Esophagus muscularis mucosa (tissue), 4 donors: ENCODE results near the gene SOAT1. TPM values are rescaled to one million over a fixed set of nuclear protein-coding genes. Genes with fewer than 3 reads are reported as not detected.
"Not testable (repeated sequence)": the region's sequence is repeated elsewhere in the genome, so short reads cannot be mapped to it uniquely, and the experiment has no call there.

Experiments used
- DNase-seq: peaks from one replicate; pipeline ENCODE4 v3.0.0-alpha.2; 2017; ENCODE audit errors: extremely low spot score
- H3K27ac ChIP-seq, 4 donors: fragments of 200-600 bp; sonication (generic); replicated peaks in 1 of 4; 1 replicate in 3 of 4; 2 replicates in 1 of 4; pipeline ENCODE4 v1.5.1; 2016 to 2019; ENCODE audit warnings: mild to moderate bottlenecking in 1 of 4
- H3K27me3 ChIP-seq, 4 donors: fragments of 200-600 bp; sonication (generic); one replicate each; pipeline versions ENCODE4 v1.5.1 to v1.6.0; 2016 to 2019
- H3K36me3 ChIP-seq, 4 donors: fragments of 200-600 bp; sonication (generic); one replicate each; pipeline ENCODE4 v1.5.1; 2016 to 2019
- H3K4me1 ChIP-seq, 4 donors: fragments of 200-600 bp; sonication (generic); one replicate each; pipeline ENCODE4 v1.5.1; 2016 to 2019
- H3K4me3 ChIP-seq, 4 donors: fragments of 200-600 bp; sonication (generic); 1 replicate in 2 of 4; 2 replicates in 2 of 4; pipeline ENCODE4 v1.5.1; 2016 to 2019; ENCODE audit warnings: mild to moderate bottlenecking in 4 of 4, moderate library complexity in 1 of 4
- H3K9me3 ChIP-seq, 4 donors: fragments of 200-600 bp; sonication (generic); 1 replicate in 3 of 4; 2 replicates in 1 of 4; pipeline ENCODE4 v1.5.1; 2016 to 2019
- CTCF ChIP-seq, 3 experiments: fragments of 200-600 bp in 2 of 3; fragments of 450-650 bp in 1 of 3; sonication (generic) in 2 of 3; IDR thresholded peaks; one replicate each; pipeline ENCODE4 v1.5.1; 2017 to 2019; ENCODE audit warnings: antibody characterized with exemption in 3 of 3, mild to moderate bottlenecking in 2 of 3, moderate library complexity in 1 of 3
- EP300 ChIP-seq: sonication (generic); formaldehyde crosslinking; IDR thresholded peaks from one replicate; pipeline ENCODE4 v1.6.1; 2017; ENCODE audit warnings: antibody characterized with exemption
- POLR2A ChIP-seq: fragments of 450-650 bp; IDR thresholded peaks from one replicate; pipeline ENCODE4 v1.6.1; 2017; ENCODE audit warnings: antibody characterized with exemption, moderate library complexity, mild to moderate bottlenecking, low read depth
- POLR2AphosphoS5 ChIP-seq, 2 donors: sonication (generic); formaldehyde crosslinking; IDR thresholded peaks; one replicate each; pipeline ENCODE4 v1.6.1; 2017; ENCODE audit warnings: antibody characterized with exemption in 2 of 2
- WGBS: methylation state at CpG from one replicate; pipeline ENCODE4 v1.1.5; 2018; 5-methylcytosine and 5-hydroxymethylcytosine counted together
- intact Hi-C: fragments of 100-400 bp; cut with DNase I; formaldehyde crosslinking; loops from one replicate; pipeline ENCODE4 v1.15.1; 2023
- small RNA-seq, 3 donors: library from RNA; depleted of rRNA; stranded (forward); fragments of <200 nt; gene quantifications; one replicate each; pipeline ENCODE3, GENCODE V24; 2016
- total RNA-seq, 4 donors: library from RNA; depleted of rRNA; stranded (reverse); fragments of >200 nt; gene quantifications; one replicate each; pipeline versions ENCODE4 v1.1.0 to v1.2.1, GENCODE V29; 2016

SOAT1 gene
- total RNA-seq, 4 donors from 2014 or later: 10.8 to 19.7 (median 13.2) TPM

GRCh38 chr1:179385510-179385909, 91.9 kb downstream of the SOAT1 start:
- 95% methylated on average over 1 of the region's 1 CpG for WGBS
- intact Hi-C loops: no loop called here
- H3K36me3 ChIP-seq: no peaks in the 10 kb centered on the region
- TF ChIP-seq EP300 (no peak), POLR2A (no peak), POLR2AphosphoS5 (IDR thresholded peaks at IDR 0.05) (no peak), CTCF (IDR thresholded peaks at IDR 0.05) (no peak)
- H3K27me3 ChIP-seq: no peaks in the 10 kb centered on the region
- H3K27ac ChIP-seq: no peak overlapping the region
- H3K9me3 ChIP-seq: no peaks in the 10 kb centered on the region
- H3K4me3 ChIP-seq: no peak overlapping the region
- H3K4me1 ChIP-seq: no peaks in the 10 kb centered on the region
- DNase-seq: no peak

GRCh38 chr1:179393721-179394120, 100.1 kb downstream of the SOAT1 start:
- TF ChIP-seq POLR2A (no peak), POLR2AphosphoS5 (IDR thresholded peaks at IDR 0.05) (no peak), EP300 (no peak), CTCF (IDR thresholded peaks at IDR 0.05) (no peak)
- Histone ChIP-seq H3K36me3 (no peaks in the 10 kb centered on the region), H3K27ac (no peak overlapping the region), H3K4me3 (no peak overlapping the region), H3K27me3 (no peaks in the 10 kb centered on the region), H3K9me3 (no peaks in the 10 kb centered on the region), H3K4me1 (no peaks in the 10 kb centered on the region)
- no peak for DNase-seq
- intact Hi-C loops: no loop called here
- WGBS: 96% methylated on average over 3 of the region's 3 CpGs

- WGBS: 78% methylated on average over 2 of the region's 2 CpGs
- H3K27ac ChIP-seq, H3K4me1 ChIP-seq, intact Hi-C loops, H3K36me3 ChIP-seq, DNase-seq, H3K9me3 ChIP-seq, H3K27me3 ChIP-seq, H3K4me3 ChIP-seq: not testable (repeated sequence)
Observed at GRCh38 chr1:179399399-179399798, 105.8 kb downstream of the SOAT1 start.

Small RNA genes lying within 50 kb of the gene (small RNA-seq; reads per million reads assigned to genes)
- 0 reads per million in 3 donors for gene AL512326.2

Other genes with a start within 250 kb of the SOAT1 start
- 10 to 100 TPM; 38.6 to 55.8 (median 39.1) TPM for gene TOR3A, start 211.7 kb upstream of the SOAT1 start, total RNA-seq
- gene ABL2, start 64.1 kb upstream of the SOAT1 start, total RNA-seq: 10 to 100 TPM; 12.9 to 37.3 (median 15.6) TPM
- 1 to 10 TPM in 1 of 4 donors, not detected in 3; 2.5 TPM for gene AXDND1, start 72.2 kb downstream of the SOAT1 start, total RNA-seq